Measurements from ENCODE around the gene JAM2. TPM values are rescaled to one million over a fixed set of nuclear protein-coding genes. Genes with fewer than 3 reads are reported as not detected.
"Not testable (repeated sequence)": the region's sequence is repeated elsewhere in the genome, so short reads cannot be mapped to it uniquely, and the experiment has no call there.

JAM2 gene
- total RNA-seq, 2 experiments from 2014 or later, result 0.05 TPM; not detected in 1

DNA sequence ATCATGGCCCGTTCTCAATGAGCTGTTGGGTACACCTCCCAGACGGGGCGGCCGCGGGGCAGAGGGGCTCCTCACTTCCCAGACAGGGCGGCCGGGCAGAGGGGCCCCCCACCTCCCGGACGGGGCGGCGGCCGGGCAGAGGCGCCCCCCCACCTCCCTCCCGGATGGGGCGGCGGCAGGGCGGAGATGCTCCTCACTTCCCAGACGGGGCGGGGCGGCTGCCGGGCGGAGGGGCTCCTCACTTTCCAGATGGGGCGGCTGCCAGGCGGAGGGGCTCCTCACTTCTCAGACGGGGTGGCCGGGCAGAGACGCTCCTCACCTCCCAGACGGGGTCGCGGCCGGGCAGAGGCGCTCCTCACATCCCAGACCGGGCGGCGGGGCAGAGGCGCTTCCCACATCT, 56.4 kb downstream of the JAM2 start:
- DNase-seq; POLR2A ChIA-PET; H3K4me1 Mint-ChIP-seq (ENCODE audit: low read depth); H3K36me3 Mint-ChIP-seq (ENCODE audit: low read depth); ATAC-seq; CTCF ChIA-PET; H3K4me3 Mint-ChIP-seq; H3K27ac Mint-ChIP-seq; H3K9me3 Mint-ChIP-seq (ENCODE audit: insufficient read depth); H3K27me3 Mint-ChIP-seq (ENCODE audit: low read depth): not testable (repeated sequence)

DNA sequence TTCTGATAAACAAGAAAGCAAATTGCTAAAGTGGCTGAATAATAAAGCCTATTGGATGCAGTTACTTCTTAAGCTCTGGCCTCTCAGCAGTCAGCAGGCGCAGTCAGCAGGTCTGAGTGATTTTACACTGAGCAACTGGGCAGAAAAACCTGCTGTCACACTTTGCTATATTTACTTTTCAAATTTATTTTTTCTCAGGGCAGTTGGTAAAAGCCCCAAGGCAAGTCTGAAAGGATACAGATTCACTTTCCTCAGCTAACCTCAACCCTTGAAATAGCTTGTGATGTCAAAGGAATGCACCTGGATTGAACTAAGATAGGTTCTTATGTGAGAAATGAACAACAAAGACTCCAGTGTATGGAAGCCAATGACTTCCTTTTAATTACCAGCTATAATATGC, 61.7 kb downstream of the JAM2 start:
- ChIA-PET POLR2A (no interaction called here), CTCF (interaction anchor here (3.5 kb wide), 1 partner anchor 92 kb away, joined by 10 read pairs; no protein-coding TSS in a partner anchor)
- DNase-seq (no peak), ATAC-seq (no peak)
- Mint-ChIP-seq H3K36me3 (ENCODE audit: low read depth) (no peaks in the 10 kb centered on the region), H3K4me3 (no peak overlapping the region), H3K27ac (no peak overlapping the region), H3K4me1 (ENCODE audit: low read depth) (no peaks in the 10 kb centered on the region), H3K27me3 (ENCODE audit: low read depth) (no peaks in the 10 kb centered on the region), H3K9me3 (ENCODE audit: insufficient read depth) (no peaks in the 10 kb centered on the region)

DNA sequence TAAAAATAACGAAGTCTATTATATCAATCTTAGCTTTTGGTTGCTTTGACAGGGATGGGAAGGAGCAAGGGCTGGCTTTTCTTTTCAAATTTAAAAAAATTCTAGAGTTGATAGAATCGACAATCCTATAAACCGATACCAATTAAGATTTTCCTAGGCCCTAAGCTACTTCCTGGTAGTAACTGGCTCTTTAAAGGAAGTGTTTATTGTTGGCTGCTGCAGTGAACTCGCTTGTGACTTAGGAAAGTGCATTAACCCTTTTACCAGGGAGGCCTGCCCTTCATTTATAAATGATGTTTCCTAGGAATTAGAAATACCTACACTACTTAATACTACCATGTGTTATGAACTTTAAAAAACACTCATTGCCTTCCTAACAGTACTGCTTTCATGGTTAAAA, 62.5 kb downstream of the JAM2 start:
- H3K4me3 Mint-ChIP-seq, result no peak overlapping the region
- H3K27ac Mint-ChIP-seq, result no peak overlapping the region
- ChIA-PET POLR2A (interaction anchor here (0.6 kb wide), 1 partner anchor 88 kb away, joined by 4 read pairs; no protein-coding TSS in a partner anchor), CTCF (interaction anchor here (3.5 kb wide), 1 partner anchor 93 kb away, joined by 10 read pairs; no protein-coding TSS in a partner anchor)
- no peak for DNase-seq
- no peaks in the 10 kb centered on the region for H3K4me1 Mint-ChIP-seq (ENCODE audit: low read depth)
- no peaks in the 10 kb centered on the region for H3K9me3 Mint-ChIP-seq (ENCODE audit: insufficient read depth)
- H3K36me3 Mint-ChIP-seq (ENCODE audit: low read depth), result no peaks in the 10 kb centered on the region
- no peaks in the 10 kb centered on the region for H3K27me3 Mint-ChIP-seq (ENCODE audit: low read depth)
- no peak for ATAC-seq

DNA sequence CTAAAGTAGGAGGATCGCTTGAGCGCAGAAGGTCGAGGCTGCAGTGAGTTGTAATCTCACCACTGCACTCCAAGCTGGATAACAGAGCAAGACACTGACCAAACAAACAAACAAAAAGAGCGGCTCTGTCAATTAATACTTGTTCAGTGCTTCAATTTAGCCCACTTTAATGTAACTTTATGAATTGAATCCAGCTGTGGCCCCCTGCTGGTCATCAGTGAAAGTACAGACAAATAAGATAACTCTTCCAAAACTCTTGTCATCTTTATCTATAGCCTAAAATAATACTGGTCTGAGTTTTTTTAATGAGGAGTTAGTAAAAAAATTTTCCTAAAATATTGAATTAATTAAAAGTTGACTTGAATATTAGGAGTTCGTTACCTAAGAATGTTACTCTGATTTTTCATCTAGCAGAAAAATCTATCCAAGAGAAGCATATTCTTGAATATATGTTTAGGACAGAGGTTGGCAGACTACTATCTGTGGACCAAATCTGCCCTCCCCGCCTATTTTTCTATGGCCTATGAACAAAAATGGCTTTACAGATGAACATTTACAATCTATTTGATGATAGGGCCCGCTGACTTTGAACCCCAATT, 69.5 kb downstream of the JAM2 start:
- ChIA-PET CTCF (interaction anchor here (0.6 to 2.1 kb wide), 13 partner anchors 9 to 310 kb away, joined by 3 to 34 read pairs (median 4); partner anchors contain the start of gene JAM2), POLR2A (no interaction called here)
- ATAC-seq (no peak), DNase-seq (peak; percentile 63)
- Mint-ChIP-seq H3K27ac (no peak overlapping the region), H3K4me3 (no peak overlapping the region), H3K9me3 (ENCODE audit: insufficient read depth) (no peaks in the 10 kb centered on the region), H3K4me1 (ENCODE audit: low read depth) (no peaks in the 10 kb centered on the region), H3K36me3 (ENCODE audit: low read depth) (no peaks in the 10 kb centered on the region), H3K27me3 (ENCODE audit: low read depth) (no peaks in the 10 kb centered on the region)

DNA sequence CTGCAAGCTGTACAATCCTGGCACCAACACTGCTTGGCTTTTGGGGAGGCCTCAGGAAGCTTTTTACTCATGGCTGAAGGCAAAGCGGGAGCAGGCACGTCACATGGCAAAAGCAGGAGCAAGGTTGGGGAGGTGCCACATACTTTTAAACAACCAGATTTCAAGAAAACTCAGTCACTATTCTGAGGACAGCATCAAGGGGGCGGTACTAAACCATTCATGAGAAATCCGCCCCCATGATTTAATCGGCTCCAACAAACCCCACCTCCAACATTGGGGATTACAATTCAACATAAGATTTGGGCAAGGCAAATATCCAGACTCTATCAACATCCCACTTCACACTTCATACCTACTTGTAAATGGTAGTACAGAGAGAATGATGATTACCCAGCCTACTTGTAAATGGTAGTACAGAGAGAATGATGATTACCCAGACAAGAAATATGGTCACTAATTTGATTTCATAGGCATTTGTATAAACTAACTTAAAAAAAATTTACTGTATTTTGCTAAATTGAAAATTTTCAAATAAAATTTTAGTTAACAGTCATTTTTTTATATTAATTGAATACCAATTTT, 70.7 kb downstream of the JAM2 start:
- H3K27ac Mint-ChIP-seq, result no peak overlapping the region
- CTCF ChIA-PET, result interaction anchor here (1.5 kb wide), 1 partner anchor 101 kb away, joined by 11 read pairs; no protein-coding TSS in a partner anchor
- DNase-seq (no peak), ATAC-seq (no peak)
- no peaks in the 10 kb centered on the region for H3K9me3 Mint-ChIP-seq (ENCODE audit: insufficient read depth)
- POLR2A ChIA-PET, result no interaction called here
- H3K27me3 Mint-ChIP-seq (ENCODE audit: low read depth), result no peaks in the 10 kb centered on the region
- H3K4me1 Mint-ChIP-seq (ENCODE audit: low read depth), result no peaks in the 10 kb centered on the region
- no peak overlapping the region for H3K4me3 Mint-ChIP-seq
- no peaks in the 10 kb centered on the region for H3K36me3 Mint-ChIP-seq (ENCODE audit: low read depth)

DNA sequence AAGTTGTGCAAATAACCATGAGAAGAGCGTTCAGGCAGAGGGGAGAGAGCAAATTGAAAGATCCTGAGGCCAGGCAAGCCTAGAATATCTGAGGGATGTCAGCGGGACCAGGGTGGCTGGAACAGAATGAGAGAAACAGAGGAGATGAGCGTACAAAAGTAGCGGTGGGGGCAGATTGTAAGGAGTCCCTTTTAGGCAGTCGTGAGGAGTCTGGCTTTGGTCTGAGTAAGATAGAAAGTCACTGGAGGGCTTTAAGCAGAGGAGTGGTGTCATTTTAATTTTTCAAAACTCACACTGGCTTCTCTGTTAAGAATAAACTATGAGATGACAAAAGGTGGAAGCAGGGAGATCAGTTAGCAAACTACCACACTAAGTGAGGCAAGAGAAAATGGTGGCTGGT, 71.5 kb downstream of the JAM2 start:
- Mint-ChIP-seq H3K9me3 (ENCODE audit: insufficient read depth) (no peaks in the 10 kb centered on the region), H3K36me3 (ENCODE audit: low read depth) (no peaks in the 10 kb centered on the region), H3K27me3 (ENCODE audit: low read depth) (no peaks in the 10 kb centered on the region), H3K4me1 (ENCODE audit: low read depth) (no peaks in the 10 kb centered on the region), H3K4me3 (no peak overlapping the region), H3K27ac (no peak overlapping the region)
- ATAC-seq (no peak), DNase-seq (no peak)
- POLR2A ChIA-PET, result no interaction called here
- CTCF ChIA-PET, result interaction anchor here (1.1 to 1.6 kb wide), 3 partner anchors 91 to 102 kb away, joined by 3 to 11 read pairs (median 4); no protein-coding TSS in a partner anchor

DNA sequence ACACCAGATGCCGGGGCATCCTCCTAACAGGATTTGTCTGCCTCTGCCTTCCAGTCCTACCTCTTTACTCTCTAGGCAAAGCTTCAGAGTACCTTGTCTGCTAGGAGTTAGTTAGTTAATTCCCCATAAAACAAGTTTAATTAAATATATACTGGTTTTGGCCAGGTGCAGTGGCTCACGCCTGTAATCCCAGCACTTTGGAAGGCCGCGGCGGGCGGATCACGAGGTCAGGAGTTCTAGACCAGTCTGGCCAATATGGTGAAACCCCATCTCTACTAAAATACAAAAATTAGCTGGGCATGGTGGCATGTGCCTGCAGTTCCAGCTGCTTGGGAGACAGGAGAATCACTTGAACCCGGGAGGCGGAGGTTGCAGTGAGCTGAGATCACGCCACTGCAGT, 75.0 kb downstream of the JAM2 start:
- POLR2A ChIA-PET, CTCF ChIA-PET: not testable (repeated sequence)

DNA sequence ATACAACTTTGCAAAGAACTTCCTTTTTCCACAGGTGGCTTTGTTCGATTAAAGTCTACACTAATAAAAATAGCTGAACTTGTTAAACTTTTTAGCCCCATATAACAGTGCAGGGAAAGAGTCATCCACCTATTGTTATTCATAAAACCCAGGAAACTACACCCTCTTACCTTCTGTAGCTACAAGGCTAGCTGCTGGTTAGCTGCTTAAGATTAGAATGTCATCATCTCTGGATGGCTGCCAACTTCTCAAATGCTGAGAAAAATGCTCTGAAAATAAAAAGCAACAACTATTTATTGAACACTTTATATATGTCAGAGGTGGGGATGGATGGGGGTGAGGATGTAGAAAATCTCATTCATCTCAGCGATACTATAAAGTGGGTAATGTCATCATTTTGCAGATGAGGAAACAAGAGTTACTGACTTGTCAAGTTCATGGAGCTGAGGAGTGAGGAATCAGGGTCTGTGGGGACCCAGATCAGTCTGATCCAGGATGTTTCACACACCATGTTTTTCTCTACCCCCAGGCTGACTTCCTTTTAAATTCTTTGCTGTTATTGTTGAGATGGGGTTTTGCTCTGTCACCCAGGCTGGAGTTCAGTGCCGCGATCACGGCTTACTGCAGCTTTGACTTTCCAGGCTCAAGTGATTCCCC, 78.6 kb downstream of the JAM2 start:
- DNase-seq, result no peak
- H3K4me1 Mint-ChIP-seq (ENCODE audit: low read depth), result no peaks in the 10 kb centered on the region
- H3K27ac Mint-ChIP-seq, result no peak overlapping the region
- no peak overlapping the region for H3K4me3 Mint-ChIP-seq
- ChIA-PET CTCF (interaction anchor here (1.8 to 2.1 kb wide), 2 partner anchors 9 to 109 kb away, joined by 9 to 10 read pairs; no protein-coding TSS in a partner anchor), POLR2A (no interaction called here)
- no peaks in the 10 kb centered on the region for H3K9me3 Mint-ChIP-seq (ENCODE audit: insufficient read depth)
- ATAC-seq, result no peak
- no peaks in the 10 kb centered on the region for H3K27me3 Mint-ChIP-seq (ENCODE audit: low read depth)
- H3K36me3 Mint-ChIP-seq (ENCODE audit: low read depth), result peaks cover 16% of the 10 kb centered on the region

More for the DNA sequence above, 75.0 kb downstream of the JAM2 start:
- H3K9me3 Mint-ChIP-seq (ENCODE audit: insufficient read depth); H3K4me3 Mint-ChIP-seq; DNase-seq; H3K4me1 Mint-ChIP-seq (ENCODE audit: low read depth); H3K36me3 Mint-ChIP-seq (ENCODE audit: low read depth); H3K27me3 Mint-ChIP-seq (ENCODE audit: low read depth); H3K27ac Mint-ChIP-seq; ATAC-seq: not testable (repeated sequence)

DNA sequence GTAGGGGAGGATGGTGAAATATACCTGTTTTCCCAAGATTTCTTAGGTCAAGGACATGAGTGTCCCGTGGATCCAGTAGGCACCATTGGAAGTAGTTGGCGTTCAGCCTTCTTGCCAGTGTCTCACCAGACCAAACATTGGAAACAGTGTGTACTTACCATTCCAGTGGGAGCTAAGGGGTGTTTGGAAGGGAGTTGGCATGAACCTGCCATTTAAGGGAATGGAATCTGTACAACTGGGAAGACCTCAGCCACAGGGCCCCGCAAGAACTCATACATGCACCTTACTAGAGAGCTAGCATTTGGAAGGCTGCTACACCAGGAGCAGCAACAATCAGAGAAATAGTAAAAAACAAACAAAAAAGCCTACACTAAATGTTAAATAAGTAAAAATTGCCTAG, 82.9 kb downstream of the JAM2 start:
- no peak overlapping the region for H3K4me3 Mint-ChIP-seq
- no peaks in the 10 kb centered on the region for H3K9me3 Mint-ChIP-seq (ENCODE audit: insufficient read depth)
- no peak overlapping the region for H3K27ac Mint-ChIP-seq
- H3K27me3 Mint-ChIP-seq (ENCODE audit: low read depth), result no peaks in the 10 kb centered on the region
- no peak for ATAC-seq
- no peak for DNase-seq
- H3K4me1 Mint-ChIP-seq (ENCODE audit: low read depth), result no peaks in the 10 kb centered on the region
- ChIA-PET CTCF (interaction anchor here (0.7 kb wide), 1 partner anchor 94 kb away, joined by 3 read pairs; no protein-coding TSS in a partner anchor), POLR2A (interaction anchor here (1.3 kb wide), 1 partner anchor 13 kb away, joined by 6 read pairs; the partner anchor contains the start of genes ATP5PF and GABPA)
- peaks cover 45% of the 10 kb centered on the region for H3K36me3 Mint-ChIP-seq (ENCODE audit: low read depth)

DNA sequence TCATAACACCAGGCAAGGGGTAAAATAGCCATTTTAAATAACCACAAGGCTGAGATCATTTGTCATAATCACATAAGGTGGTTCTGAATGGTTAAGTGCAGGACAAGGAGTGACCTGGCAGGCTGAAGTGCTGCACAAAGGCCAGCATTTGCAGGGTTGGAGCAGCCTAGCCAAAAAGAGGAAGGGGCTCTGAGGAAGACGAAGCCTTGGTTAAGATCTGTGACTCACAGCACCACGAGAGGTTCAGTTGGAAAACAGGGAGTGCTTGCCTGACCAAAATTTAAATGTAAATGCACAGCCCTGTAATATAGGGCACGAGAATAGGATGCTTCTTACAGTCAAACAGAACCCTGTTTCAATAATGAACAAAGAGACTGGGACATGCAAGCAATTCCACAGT, 83.6 kb downstream of the JAM2 start:
- ATAC-seq (no peak), DNase-seq (no peak)
- H3K27me3 Mint-ChIP-seq (ENCODE audit: low read depth), result no peaks in the 10 kb centered on the region
- no peak overlapping the region for H3K4me3 Mint-ChIP-seq
- peaks cover 48% of the 10 kb centered on the region for H3K36me3 Mint-ChIP-seq (ENCODE audit: low read depth)
- POLR2A ChIA-PET, result interaction anchor here (1.3 kb wide), 1 partner anchor 12 kb away, joined by 6 read pairs; the partner anchor contains the start of genes ATP5PF and GABPA
- no peaks in the 10 kb centered on the region for H3K4me1 Mint-ChIP-seq (ENCODE audit: low read depth)
- CTCF ChIA-PET, result no interaction called here
- H3K9me3 Mint-ChIP-seq (ENCODE audit: insufficient read depth), result no peaks in the 10 kb centered on the region
- no peak overlapping the region for H3K27ac Mint-ChIP-seq

DNA sequence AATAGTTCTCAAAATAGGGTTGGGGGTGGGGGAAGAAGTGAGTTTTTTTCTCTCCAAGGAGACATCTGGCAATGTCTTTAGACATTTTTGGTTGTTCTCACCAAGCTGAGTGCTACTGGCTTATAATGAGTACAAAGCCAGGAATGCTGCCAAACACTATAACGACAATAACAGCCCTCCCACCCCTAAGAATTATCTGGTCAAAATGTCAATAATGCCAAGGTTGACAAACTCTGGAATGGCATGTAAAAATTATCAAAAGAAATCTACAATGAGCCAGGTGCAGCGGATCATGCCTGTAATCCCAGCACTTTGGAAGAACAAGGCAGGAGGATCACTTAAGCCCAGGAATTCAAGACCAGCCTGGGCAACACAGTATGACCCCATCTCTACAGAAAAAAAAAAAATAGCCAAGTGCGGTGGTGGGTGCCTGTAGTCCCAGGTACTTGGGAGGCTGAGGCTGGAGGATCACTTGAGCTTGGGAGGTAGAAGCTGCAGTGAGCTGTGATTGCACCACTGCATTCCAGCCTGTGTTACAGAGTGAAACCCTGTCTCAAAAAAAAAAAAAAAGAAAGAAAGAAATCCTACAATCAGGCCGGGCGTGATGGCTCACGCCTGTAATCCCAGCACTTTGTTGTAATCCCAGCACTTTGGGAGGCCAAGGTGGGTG, 93.2 kb downstream of the JAM2 start:
- H3K4me1 Mint-ChIP-seq (ENCODE audit: low read depth), result peaks cover 30% of the 10 kb centered on the region
- no peak for DNase-seq
- no peak overlapping the region for H3K4me3 Mint-ChIP-seq

More for the DNA sequence above, 93.2 kb downstream of the JAM2 start:
- no peak overlapping the region for H3K27ac Mint-ChIP-seq
- no peaks in the 10 kb centered on the region for H3K9me3 Mint-ChIP-seq (ENCODE audit: insufficient read depth)
- H3K27me3 Mint-ChIP-seq (ENCODE audit: low read depth), result no peaks in the 10 kb centered on the region
- H3K36me3 Mint-ChIP-seq (ENCODE audit: low read depth), result peaks cover 42% of the 10 kb centered on the region
- ChIA-PET POLR2A (no interaction called here), CTCF (no interaction called here)
- no peak for ATAC-seq
